ENCODE results near the gene ESPL1.
A peak's percentile ranks its signal among the peaks of the same experiment; 100 is the strongest.
"Not testable (repeated sequence)": the region's sequence is repeated elsewhere in the genome, so short reads cannot be mapped to it uniquely, and the experiment has no call there.

The ESPL1 gene

GRCh38 chr12:53265783-53266182 lies 2.3 kb upstream of the ESPL1 start:
- DNase-seq, result no peak

GRCh38 chr12:53267306-53267998 lies 647 bp upstream of the ESPL1 start:
- DNase-seq, result no peak

GRCh38 chr12:53268630-53269562 lies 797 bp downstream of the ESPL1 start:
- no peak for DNase-seq

DNA sequence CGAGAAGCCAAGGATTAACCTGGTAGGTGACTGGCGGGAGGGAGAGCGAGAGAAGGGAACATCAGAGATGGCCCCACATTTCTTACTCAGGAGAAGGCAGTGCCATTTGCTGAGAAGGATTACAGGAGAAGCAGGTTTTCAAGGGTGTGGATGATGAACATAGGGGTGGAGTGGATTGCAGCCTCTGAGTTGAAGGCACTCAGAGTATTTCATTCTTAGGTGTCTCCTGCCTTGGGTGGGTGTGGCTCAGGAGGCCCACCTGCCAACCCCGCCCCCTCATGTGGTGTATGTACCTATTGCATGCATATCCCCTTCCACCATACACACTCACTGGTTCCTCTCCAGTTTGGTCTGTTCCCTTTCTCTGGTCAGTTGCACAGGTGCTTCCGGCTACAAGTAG lies 6.3 kb downstream of the ESPL1 start:
- no peak for DNase-seq

- DNase-seq, result no peak
Observed at GRCh38 chr12:53276511-53276910, 8.4 kb downstream of the ESPL1 start.

- DNase-seq, result no peak
Observed at GRCh38 chr12:53277981-53278380, 9.9 kb downstream of the ESPL1 start.

DNA sequence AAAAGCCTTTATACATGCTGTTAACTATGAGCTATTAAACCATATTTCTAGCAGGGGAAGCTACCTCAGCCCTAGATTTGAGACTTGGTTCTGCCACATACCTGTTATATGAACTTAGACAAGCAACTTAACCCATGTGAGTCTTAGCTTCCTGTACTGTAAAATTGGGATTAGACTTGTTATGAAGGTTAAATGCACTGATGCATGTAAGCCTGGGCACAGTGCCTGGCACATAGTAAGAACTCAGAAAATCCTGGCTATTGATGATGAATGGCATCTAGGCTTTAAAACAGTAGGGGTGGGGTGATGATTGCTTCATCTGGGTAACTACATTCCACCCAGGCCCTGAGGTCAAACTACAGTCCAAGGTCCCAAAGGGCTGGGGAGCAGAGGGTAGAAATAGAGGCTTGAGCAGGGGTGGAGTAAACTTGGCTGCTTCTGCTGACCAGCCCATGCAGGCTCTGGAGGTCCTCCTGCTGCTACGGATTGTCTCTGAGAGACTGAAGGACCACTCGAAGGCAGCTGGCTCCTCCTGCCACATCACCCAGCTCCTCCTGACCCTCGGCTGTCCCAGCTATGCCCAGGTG lies 11.3 kb downstream of the ESPL1 start:
- DNase-seq, result no peak

DNA sequence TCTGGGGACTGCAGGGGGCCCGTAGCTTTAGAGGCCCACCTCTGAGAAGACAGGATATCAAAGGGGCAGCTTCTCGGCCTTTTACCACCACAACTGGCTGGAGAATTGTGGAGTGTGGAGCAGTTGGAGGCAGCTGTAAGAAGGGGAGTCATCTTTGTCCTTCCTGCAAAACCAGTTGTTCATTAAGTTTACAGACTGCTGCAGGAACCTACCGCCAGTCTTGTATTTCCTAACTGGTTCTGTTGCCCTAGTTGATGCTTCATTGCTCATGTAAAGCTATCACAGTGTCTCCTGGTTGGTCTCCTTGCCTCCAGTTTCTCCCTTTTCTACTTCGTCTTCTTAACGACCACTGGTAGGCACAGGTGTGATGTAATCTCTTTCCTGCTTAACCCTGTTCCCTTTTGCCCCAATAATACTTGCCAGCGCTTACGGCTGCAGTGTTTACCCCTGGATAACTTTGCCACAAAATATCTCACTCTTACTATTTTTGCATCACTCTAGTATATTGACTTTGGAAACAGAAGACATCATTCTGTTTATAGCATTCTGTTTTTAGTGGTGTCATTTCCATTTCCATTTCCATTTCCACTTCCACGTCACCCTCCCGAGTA lies 11.9 kb downstream of the ESPL1 start:
- no peak for DNase-seq

DNA sequence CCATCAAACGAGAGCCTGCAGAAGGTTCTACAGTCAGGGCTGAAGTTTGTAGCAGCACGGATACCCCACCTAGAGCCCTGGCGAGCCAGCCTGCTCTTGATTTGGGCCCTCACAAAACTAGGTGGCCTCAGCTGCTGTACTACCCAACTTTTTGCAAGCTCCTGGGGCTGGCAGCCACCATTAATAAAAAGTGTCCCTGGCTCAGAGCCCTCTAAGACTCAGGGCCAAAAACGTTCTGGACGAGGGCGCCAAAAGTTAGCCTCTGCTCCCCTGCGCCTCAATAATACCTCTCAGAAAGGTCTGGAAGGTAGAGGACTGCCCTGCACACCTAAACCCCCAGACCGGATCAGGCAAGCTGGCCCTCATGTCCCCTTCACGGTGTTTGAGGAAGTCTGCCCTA lies 18.3 kb downstream of the ESPL1 start:
- no peak for DNase-seq

DNA sequence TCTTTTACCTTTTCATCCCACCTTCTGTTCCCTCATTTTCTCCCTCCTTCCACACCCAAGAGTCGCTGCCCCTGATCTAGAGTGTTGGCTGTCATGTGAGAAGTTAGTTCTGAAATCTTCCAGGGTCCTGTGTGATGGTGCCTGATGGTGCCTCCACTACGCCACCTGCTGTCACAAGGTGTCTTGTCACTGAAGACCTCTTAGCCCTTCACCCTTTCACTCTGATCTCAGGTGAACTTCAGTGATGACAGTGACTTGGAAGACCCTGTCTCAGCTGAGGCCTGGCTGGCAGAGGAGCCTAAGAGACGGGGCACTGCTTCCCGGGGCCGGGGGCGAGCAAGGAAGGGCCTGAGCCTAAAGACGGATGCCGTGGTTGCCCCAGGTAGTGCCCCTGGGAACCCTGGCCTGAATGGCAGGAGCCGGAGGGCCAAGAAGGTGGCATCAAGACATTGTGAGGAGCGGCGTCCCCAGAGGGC lies 19.7 kb downstream of the ESPL1 start:
- no peak for DNase-seq

DNA sequence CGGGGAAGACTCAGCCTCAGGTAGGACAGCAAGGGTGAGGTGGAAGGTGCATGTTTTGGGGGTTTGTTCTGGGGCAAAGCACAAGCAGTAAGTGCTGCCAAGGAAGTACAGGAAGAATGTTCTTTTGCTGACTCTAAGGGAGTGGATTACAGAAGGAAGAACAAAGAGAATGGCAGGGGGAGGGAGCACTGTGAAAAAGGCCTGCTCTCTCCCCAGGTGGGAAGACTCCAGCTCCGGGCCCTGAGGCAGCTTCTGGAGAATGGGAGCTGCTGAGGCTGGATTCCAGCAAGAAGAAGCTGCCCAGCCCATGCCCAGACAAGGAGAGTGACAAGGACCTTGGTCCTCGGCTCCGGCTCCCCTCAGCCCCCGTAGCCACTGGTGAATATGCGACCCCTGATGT lies 20.2 kb downstream of the ESPL1 start:
- DNase-seq, result no peak

DNA sequence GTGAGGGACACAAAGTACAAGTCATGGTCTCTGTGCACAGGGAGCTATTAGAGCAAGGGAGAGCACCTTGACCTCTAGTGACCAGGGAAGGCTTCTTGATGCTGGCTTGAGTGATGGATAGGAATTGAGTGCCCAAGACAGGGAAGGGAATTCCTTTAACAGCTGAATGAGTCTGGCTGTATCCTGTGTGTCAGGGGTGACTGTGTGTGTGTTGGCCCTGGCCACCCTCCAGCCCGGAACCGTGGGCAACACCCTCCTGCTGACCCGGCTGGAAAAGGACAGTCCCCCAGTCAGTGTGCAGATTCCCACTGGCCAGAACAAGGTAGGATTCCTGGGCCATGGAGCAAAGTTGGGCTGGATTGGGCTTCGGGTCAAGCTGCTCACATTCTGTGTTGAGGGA lies 21.8 kb downstream of the ESPL1 start:
- DNase-seq, result no peak

DNA sequence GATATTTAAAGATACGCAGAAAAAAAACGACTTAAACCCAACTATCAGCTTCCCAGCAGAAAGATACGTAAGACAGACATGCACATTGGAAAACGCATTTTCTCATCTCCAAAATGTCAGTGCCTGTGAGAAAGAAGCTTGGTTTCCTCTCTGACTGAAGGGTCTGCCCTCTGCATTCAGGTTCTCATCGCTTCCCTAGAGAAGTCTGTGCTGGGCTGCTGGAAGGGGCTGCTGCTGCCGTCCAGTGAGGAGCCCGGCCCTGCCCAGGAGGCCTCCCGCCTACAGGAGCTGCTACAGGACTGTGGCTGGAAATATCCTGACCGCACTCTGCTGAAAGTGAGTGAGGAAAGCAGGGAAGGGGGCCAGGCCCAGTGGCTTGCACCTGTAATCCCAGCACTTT lies 22.6 kb downstream of the ESPL1 start:
- DNase-seq, result no peak

GRCh38 chr12:53292426-53292825 lies 24.3 kb downstream of the ESPL1 start:
- peak; percentile 75 to 81 for DNase-seq

GRCh38 chr12:53295070-53295890 lies 27.2 kb downstream of the ESPL1 start, which contains the start of gene PFDN5:
Gene PFDN5, plus strand, starts transcription at chr12:53295542. Its CDS starts 26 bp downstream, at chr12:53295568.
- DNase-seq, result peak; percentile 66 to 77

DNA sequence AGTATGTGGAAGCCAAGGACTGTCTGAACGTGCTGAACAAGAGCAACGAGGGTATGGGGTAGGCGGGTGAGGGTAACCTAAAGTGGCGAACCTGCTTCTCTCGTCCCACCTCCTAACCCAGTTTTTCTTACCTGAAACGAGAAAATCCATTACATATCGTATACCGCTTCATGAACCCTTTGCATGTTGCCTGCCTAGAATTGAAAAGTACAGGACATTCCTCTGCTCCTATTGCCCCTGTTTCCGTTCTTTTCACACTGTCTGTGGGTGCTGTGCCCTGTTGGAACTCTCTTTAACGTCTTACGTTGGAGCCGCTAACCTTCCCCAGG lies 27.8 kb downstream of the ESPL1 start:
- DNase-seq, result no peak

- DNase-seq, result not testable (repeated sequence)
Observed at GRCh38 chr12:53297106-53297505, 29.0 kb downstream of the ESPL1 start.

GRCh38 chr12:53298164-53298563 lies 30.1 kb downstream of the ESPL1 start:
- no peak for DNase-seq

- DNase-seq, result no peak
Observed at GRCh38 chr12:53299101-53299453, 31.0 kb downstream of the ESPL1 start.

DNA sequence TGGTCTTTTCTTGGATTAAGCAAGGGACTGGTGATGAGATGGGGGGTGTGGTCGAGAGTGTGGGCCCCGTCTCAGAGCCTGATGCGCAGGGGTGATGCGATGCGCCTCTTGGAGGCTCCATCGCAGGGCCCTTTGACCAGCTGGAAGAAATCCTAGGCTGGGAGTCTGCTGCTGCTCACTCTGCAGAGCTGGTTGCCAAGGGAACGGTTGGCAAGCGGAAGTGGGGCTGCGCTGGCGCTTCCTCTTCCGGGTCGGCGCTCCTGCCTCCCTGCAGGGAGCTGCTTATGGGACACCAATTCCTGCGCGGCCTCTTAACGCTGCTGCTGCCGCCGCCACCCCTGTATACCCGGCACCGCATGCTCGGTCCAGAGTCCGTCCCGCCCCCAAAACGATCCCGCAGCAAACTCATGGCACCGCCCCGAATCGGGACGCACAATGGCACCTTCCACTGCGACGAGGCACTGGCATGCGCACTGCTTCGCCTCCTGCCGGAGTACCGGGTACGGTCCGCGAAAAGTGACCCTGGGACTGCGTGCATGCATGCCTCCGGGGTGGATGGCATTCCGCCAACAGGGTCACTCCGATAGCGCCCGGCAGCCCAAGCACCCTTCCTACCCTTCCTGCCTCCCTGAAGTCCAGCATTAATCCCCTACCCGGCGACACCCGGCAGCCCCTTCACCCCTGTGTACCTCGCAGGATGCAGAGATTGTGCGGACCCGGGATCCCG lies 31.5 kb downstream of the ESPL1 start, which contains the start of gene MYG1:
Gene MYG1, plus strand, starts transcription at position 242 of the 727 bp plus-strand sequence. Its CDS starts 43 bp downstream, at position 285.
- DNase-seq, result peak; percentile 57 to 80

DNA sequence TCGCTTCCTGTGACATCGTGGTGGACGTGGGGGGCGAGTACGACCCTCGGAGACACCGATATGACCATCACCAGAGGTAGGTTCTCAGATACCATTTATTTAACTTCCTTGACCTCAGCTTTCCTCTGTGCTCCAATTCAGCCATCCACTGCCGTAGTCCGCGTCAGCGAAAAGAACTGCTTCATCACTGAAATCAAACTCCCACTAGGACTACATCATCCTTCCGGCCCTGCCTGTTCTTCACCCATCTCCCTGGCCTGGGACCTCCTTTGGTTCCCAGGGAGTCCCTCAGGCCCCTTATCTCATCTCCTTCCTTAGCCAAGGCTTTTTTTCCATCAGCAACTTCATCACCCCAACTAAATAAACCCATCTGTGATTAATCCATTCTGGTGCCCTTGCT lies 32.1 kb downstream of the ESPL1 start:
- DNase-seq, result no peak

GRCh38 chr12:53302903-53303302 lies 34.8 kb downstream of the ESPL1 start:
- no peak for DNase-seq
